D721Med (cell line): Measurements from ENCODE around the gene KIF1B.
"Not testable (repeated sequence)": the region's sequence is repeated elsewhere in the genome, so short reads cannot be mapped to it uniquely, and the experiment has no call there.

Experiments
- DNase-seq: peaks from one replicate; pipeline ENCODE4 v3.0.0; 2011; ENCODE audit warnings: low spot score; ENCODE audit not compliant: insufficient read length
- FAIRE-seq: peaks from 2 replicates; lab custom pipeline; 2011; peaks lifted over from hg19 to GRCh38; lab: Jason Lieb, UNC
- TF ChIP-seq, protein P1 (sequence below): IDR thresholded peaks from 2 replicates; pipeline ENCODE4 v1.5.1; 2012; ENCODE audit warnings: mild to moderate bottlenecking, control low read depth; ENCODE audit not compliant: insufficient read depth; ENCODE audit errors: missing control alignments

The KIF1B gene

GRCh38 chr1:10220200-10220599, 9.8 kb downstream of the KIF1B start:
- DNase-seq (no peak), FAIRE-seq (no peak)
- TF ChIP-seq, protein P1, sequence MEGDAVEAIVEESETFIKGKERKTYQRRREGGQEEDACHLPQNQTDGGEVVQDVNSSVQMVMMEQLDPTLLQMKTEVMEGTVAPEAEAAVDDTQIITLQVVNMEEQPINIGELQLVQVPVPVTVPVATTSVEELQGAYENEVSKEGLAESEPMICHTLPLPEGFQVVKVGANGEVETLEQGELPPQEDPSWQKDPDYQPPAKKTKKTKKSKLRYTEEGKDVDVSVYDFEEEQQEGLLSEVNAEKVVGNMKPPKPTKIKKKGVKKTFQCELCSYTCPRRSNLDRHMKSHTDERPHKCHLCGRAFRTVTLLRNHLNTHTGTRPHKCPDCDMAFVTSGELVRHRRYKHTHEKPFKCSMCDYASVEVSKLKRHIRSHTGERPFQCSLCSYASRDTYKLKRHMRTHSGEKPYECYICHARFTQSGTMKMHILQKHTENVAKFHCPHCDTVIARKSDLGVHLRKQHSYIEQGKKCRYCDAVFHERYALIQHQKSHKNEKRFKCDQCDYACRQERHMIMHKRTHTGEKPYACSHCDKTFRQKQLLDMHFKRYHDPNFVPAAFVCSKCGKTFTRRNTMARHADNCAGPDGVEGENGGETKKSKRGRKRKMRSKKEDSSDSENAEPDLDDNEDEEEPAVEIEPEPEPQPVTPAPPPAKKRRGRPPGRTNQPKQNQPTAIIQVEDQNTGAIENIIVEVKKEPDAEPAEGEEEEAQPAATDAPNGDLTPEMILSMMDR, result no peak

DNA sequence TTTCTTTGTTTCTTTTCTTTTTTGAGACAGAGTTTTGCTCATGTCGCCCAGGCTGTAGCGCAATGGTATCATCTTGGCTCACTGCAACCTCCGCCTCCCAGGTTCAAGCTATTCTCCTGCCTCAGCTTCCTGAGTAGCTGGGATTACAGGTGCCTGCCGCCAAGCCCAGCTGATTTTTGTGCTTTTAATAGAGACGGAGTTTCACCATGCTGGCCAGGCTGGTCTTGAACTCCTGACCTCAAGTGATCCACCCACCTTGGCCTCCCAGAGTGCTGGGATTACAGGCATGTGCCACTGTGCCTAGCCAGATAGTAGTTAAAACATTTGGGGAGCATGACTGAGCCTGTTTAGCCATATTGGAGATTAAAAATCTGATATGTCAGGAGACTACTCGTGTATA, 10.3 kb downstream of the KIF1B start:
- FAIRE-seq, DNase-seq: not testable (repeated sequence)

- TF ChIP-seq, protein P1, result no peak
- DNase-seq, result no peak
- no peak for FAIRE-seq
Measured at GRCh38 chr1:10225573-10225972, 15.2 kb downstream of the KIF1B start.

DNA sequence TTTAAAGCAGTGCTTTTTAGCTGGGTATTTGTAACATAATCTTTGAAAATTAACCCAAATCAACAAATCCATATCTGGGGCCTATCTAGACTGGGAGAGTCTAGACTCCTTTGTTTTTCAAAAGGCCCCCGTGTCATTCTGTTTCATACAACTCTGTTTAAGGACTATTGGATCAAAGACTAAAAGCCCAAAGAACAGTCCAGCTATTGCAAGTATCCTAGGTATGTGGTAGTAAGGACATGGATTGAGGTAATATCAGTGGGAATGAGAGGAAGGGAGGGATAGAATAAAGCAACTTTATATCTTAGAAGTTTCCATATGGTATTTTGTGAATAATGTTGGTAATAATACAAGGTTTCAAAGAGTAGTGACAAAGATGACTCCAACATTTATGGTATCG, 18.2 kb downstream of the KIF1B start:
- no peak for FAIRE-seq

DNA sequence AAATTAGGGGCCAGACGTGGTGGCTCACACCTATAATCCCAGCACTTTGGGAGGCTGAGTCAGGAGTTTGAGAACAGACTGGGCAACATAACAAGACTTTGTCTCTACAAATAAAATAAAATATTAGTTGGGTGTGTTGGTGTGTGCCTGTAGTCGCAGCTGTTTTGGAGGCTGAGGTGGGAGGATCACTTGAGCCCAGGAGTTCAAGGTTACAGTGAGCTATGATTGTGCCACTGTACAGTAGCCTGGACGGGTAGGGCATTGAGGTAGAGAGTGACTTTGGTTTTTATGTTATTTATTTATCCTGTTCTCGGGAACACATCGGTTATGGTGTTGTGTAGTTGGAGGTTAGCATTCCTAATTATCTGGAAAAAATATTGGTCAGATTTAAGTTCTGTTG, 19.5 kb downstream of the KIF1B start:
- FAIRE-seq (no peak), DNase-seq (no peak)
- TF ChIP-seq, protein P1, result no peak

More for the DNA sequence above, 18.2 kb downstream of the KIF1B start:
- TF ChIP-seq, protein P1, result no peak
- no peak for DNase-seq

GRCh38 chr1:10232163-10232562, 21.8 kb downstream of the KIF1B start:
- no peak for DNase-seq
- TF ChIP-seq, protein P1, result no peak
- no peak for FAIRE-seq

DNA sequence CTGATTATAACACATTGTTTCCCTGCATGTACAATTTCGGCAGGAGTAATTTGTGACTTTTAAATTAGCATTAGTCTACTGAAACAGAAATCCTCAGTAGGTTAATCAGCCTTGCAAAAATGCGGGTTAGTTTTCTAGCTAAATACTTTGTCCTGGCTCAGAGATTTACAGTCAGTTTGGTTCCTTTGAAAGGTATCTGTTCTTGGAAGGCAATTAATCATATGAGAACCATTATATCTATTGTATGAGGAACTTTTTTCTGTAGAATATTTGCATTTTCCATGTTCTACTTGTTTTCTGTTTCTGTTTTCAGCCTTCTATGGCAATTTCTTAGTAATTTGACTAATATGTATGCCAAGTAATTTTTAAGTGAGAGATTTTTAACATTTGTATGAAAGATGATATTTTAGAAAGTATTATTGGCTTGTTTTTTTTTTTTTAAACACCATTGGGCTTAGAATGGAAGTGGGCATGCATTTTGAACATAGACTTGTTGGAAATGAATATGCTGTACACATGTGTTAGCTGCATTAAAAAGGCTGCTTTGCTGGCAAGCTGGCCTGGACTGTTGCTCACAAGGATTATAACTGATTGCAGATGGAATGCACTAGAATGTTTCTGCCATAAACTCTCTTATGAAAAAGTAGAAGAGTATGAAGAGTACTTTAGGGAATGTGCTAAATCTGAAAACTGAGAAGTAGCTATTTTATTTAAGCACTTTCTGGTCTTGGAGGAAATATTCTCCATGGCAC, 26.2 kb downstream of the KIF1B start:
- no peak for DNase-seq
- TF ChIP-seq, protein P1, result no peak
- no peak for FAIRE-seq
